SK-N-SH treated with all-trans-retinoic acid at 6 μM for 48 hours (cell line): Measurements from ENCODE around the gene IFNA14.

Source experiments
- BACH2 ChIP-seq: fragments of 250-450 bp; sonication (Bioruptor Pico); IDR thresholded peaks from 2 replicates; pipeline ENCODE4 v1.9.0; 2021; ENCODE audit warnings: mild to moderate bottlenecking, borderline replicate concordance
- ESRRG ChIP-seq: fragments of 250-450 bp; sonication (Bioruptor Pico); IDR thresholded peaks from 2 replicates; pipeline ENCODE4 v1.6.1; 2021; ENCODE audit warnings: mild to moderate bottlenecking
- GLIS3 ChIP-seq: fragments of 250-450 bp; sonication (Bioruptor Pico); IDR thresholded peaks from 2 replicates; pipeline ENCODE4 v1.5.0; 2020; ENCODE audit warnings: mild to moderate bottlenecking, moderate library complexity
- SNAI2 ChIP-seq: fragments of 250-450 bp; sonication (Bioruptor Pico); IDR thresholded peaks from 2 replicates; pipeline ENCODE4 v1.5.0; 2020; ENCODE audit warnings: mild to moderate bottlenecking, moderate library complexity
- TCF4 ChIP-seq: fragments of 250-450 bp; sonication (Bioruptor Pico); IDR thresholded peaks from 2 replicates; pipeline ENCODE4 v1.8.0; 2021; ENCODE audit warnings: mild to moderate bottlenecking, moderate library complexity, borderline replicate concordance
- ZC3H10 ChIP-seq: fragments of 250-450 bp; sonication (Bioruptor Pico); IDR thresholded peaks from 2 replicates; pipeline ENCODE4 v1.5.1; 2021; ENCODE audit warnings: mild to moderate bottlenecking, moderate library complexity
- ZFP30 ChIP-seq: fragments of 450-650 bp; formaldehyde crosslinking; IDR thresholded peaks from 2 replicates; pipeline ENCODE4 v1.5.0; 2022; ENCODE audit warnings: mild to moderate bottlenecking, moderate library complexity
- TF ChIP-seq, protein P1 (sequence below): fragments of 250-450 bp; sonication (Bioruptor Pico); IDR thresholded peaks from 2 replicates; pipeline ENCODE4 v1.8.0; 2020; ENCODE audit warnings: mild to moderate bottlenecking, moderate library complexity, borderline replicate concordance
- TF ChIP-seq, protein P2 (sequence below): fragments of 250-450 bp; sonication (Bioruptor Pico); IDR thresholded peaks from 2 replicates; pipeline ENCODE4 v1.5.0; 2020; ENCODE audit warnings: mild to moderate bottlenecking, moderate library complexity
- TF ChIP-seq, protein P3 (sequence below): fragments of 250-450 bp; sonication (Bioruptor Pico); IDR thresholded peaks from 2 replicates; pipeline ENCODE4 v1.5.1; 2021; ENCODE audit warnings: mild to moderate bottlenecking, moderate library complexity
- TF ChIP-seq, protein P4 (sequence below): fragments of 250-450 bp; sonication (Bioruptor Pico); IDR thresholded peaks from 2 replicates; pipeline ENCODE4 v1.5.1; 2020; ENCODE audit warnings: low read depth, mild to moderate bottlenecking, moderate library complexity

DNA sequence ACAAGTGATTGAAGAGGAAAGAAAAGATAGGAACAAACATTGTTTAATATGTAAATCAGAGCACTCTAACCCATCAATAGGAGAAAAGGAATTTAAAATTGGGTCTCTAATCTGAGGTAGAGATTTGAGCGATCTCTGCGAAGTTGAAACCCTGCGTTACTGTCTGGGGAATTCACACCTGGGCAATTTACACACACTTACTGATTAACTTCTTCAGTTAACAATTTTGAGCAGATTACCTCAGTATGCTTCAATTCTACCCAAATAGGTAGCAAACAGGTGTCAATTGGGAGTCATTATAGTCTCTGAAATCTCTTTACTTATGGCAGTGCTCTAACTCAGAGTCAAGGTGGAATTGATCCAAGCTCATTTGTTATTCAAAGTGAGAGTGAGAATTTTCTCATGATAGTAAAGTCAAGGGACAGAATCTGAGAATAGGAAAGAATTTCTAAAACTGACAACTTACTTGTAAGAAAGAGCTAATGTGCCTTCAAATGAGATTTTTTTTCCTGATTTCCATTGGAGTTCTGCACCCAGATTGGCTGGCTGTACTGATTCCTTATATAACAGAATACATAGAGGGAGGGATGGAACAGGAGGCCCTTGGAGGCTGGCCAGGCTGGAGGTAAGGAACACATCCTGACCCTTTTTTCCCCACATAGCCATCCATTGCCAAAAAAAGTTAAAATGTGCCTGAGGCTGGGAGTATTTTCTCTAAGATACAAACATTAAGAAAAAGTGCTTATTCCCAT is 27.1 kb upstream of the IFNA14 start:
- TF ChIP-seq, protein P1, sequence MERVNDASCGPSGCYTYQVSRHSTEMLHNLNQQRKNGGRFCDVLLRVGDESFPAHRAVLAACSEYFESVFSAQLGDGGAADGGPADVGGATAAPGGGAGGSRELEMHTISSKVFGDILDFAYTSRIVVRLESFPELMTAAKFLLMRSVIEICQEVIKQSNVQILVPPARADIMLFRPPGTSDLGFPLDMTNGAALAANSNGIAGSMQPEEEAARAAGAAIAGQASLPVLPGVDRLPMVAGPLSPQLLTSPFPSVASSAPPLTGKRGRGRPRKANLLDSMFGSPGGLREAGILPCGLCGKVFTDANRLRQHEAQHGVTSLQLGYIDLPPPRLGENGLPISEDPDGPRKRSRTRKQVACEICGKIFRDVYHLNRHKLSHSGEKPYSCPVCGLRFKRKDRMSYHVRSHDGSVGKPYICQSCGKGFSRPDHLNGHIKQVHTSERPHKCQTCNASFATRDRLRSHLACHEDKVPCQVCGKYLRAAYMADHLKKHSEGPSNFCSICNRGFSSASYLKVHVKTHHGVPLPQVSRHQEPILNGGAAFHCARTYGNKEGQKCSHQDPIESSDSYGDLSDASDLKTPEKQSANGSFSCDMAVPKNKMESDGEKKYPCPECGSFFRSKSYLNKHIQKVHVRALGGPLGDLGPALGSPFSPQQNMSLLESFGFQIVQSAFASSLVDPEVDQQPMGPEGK (CRISPR knock-in tag): no peak
- TF ChIP-seq ZFP30: no peak
- TF ChIP-seq GLIS3: no peak
- no peak for TF ChIP-seq BACH2 (CRISPR knock-in tag)
- TF ChIP-seq TCF4 (CRISPR knock-in tag): no peak
- TF ChIP-seq, protein P2, sequence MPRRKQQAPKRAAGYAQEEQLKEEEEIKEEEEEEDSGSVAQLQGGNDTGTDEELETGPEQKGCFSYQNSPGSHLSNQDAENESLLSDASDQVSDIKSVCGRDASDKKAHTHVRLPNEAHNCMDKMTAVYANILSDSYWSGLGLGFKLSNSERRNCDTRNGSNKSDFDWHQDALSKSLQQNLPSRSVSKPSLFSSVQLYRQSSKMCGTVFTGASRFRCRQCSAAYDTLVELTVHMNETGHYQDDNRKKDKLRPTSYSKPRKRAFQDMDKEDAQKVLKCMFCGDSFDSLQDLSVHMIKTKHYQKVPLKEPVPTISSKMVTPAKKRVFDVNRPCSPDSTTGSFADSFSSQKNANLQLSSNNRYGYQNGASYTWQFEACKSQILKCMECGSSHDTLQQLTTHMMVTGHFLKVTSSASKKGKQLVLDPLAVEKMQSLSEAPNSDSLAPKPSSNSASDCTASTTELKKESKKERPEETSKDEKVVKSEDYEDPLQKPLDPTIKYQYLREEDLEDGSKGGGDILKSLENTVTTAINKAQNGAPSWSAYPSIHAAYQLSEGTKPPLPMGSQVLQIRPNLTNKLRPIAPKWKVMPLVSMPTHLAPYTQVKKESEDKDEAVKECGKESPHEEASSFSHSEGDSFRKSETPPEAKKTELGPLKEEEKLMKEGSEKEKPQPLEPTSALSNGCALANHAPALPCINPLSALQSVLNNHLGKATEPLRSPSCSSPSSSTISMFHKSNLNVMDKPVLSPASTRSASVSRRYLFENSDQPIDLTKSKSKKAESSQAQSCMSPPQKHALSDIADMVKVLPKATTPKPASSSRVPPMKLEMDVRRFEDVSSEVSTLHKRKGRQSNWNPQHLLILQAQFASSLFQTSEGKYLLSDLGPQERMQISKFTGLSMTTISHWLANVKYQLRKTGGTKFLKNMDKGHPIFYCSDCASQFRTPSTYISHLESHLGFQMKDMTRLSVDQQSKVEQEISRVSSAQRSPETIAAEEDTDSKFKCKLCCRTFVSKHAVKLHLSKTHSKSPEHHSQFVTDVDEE: no peak
- no peak for TF ChIP-seq ZC3H10
- TF ChIP-seq ESRRG: no peak
- TF ChIP-seq, protein P3, sequence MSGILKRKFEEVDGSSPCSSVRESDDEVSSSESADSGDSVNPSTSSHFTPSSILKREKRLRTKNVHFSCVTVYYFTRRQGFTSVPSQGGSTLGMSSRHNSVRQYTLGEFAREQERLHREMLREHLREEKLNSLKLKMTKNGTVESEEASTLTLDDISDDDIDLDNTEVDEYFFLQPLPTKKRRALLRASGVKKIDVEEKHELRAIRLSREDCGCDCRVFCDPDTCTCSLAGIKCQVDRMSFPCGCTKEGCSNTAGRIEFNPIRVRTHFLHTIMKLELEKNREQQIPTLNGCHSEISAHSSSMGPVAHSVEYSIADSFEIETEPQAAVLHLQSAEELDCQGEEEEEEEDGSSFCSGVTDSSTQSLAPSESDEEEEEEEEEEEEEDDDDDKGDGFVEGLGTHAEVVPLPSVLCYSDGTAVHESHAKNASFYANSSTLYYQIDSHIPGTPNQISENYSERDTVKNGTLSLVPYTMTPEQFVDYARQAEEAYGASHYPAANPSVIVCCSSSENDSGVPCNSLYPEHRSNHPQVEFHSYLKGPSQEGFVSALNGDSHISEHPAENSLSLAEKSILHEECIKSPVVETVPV (CRISPR knock-in tag): no peak
- TF ChIP-seq, protein P4, sequence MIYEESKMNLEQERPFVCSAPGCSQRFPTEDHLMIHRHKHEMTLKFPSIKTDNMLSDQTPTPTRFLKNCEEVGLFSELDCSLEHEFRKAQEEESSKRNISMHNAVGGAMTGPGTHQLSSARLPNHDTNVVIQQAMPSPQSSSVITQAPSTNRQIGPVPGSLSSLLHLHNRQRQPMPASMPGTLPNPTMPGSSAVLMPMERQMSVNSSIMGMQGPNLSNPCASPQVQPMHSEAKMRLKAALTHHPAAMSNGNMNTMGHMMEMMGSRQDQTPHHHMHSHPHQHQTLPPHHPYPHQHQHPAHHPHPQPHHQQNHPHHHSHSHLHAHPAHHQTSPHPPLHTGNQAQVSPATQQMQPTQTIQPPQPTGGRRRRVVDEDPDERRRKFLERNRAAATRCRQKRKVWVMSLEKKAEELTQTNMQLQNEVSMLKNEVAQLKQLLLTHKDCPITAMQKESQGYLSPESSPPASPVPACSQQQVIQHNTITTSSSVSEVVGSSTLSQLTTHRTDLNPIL (CRISPR knock-in tag): no peak
- TF ChIP-seq SNAI2 (CRISPR knock-in tag): no peak
